ENCODE data around the gene FRMD4A.

FRMD4A gene

DNA sequence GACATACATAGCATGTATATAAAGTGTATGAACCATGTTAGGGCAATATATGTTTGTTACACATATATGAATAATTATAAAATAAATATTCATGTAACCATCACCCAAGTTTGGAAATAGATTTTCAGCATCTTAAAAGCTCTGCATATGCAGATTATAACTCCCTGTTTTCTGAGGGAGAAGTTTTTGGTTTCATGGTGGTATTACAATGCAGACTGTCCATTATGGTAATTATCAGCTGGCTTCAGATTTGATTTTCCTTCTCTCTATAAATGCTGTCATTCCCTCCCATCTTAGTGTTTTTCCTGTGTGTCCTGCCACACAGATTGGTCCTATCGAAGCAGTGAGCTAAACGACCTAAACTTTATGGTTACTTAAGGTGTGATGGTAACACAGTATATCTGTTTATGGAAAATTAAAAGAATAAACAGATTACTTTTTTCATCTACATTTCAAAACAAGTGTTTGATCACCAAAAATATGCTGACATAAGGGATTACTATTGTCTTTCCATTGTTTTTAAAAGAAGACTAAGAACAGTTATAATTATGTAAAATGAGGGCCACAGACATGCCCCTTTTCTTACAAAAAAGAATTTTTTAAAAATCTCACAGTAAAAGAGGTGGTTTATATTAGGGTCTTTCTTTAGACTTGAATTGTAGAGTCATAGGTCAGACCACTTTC, 726.2 kb downstream of the FRMD4A start:
- H3K27ac Mint-ChIP-seq, result no peak overlapping the region
- no peaks in the 10 kb centered on the region for H3K27me3 Mint-ChIP-seq (ENCODE audit: low read depth)
- TF ChIP-seq, protein P1, sequence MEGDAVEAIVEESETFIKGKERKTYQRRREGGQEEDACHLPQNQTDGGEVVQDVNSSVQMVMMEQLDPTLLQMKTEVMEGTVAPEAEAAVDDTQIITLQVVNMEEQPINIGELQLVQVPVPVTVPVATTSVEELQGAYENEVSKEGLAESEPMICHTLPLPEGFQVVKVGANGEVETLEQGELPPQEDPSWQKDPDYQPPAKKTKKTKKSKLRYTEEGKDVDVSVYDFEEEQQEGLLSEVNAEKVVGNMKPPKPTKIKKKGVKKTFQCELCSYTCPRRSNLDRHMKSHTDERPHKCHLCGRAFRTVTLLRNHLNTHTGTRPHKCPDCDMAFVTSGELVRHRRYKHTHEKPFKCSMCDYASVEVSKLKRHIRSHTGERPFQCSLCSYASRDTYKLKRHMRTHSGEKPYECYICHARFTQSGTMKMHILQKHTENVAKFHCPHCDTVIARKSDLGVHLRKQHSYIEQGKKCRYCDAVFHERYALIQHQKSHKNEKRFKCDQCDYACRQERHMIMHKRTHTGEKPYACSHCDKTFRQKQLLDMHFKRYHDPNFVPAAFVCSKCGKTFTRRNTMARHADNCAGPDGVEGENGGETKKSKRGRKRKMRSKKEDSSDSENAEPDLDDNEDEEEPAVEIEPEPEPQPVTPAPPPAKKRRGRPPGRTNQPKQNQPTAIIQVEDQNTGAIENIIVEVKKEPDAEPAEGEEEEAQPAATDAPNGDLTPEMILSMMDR (IDR thresholded peaks at IDR 0.05; ENCODE audit: unreplicated experiment in 3 of 3), result no peak
- H3K9me3 Mint-ChIP-seq, result no peaks in the 10 kb centered on the region
- H3K4me3 Mint-ChIP-seq, result no peak overlapping the region
- peaks cover 23% of the 10 kb centered on the region for H3K36me3 Mint-ChIP-seq (ENCODE audit: low read depth)
- peaks cover 14% of the 10 kb centered on the region for H3K4me1 Mint-ChIP-seq

DNA sequence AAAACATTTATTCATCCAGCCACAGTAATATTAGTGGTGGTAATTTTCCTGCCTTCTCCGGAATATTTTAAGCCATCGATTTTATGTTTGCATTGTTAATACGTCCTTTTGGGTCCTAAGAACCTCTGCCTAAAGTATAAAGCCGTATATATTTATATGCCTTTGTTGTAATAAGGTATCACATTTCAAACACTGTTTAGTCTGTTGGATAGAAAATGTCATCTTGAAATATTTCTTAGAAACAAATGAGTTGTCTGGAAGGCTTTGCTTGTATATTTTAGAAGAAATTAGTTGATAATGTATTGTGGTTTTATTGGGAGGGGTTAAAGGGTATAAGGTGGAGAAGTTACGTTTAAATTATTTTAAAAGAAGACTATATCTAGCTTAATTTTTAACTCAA, 732.8 kb downstream of the FRMD4A start:
- Mint-ChIP-seq H3K4me3 (no peak overlapping the region), H3K9me3 (no peaks in the 10 kb centered on the region), H3K27ac (no peak overlapping the region), H3K4me1 (no peaks in the 10 kb centered on the region), H3K27me3 (ENCODE audit: low read depth) (no peaks in the 10 kb centered on the region), H3K36me3 (ENCODE audit: low read depth) (peaks cover 15% of the 10 kb centered on the region)
- TF ChIP-seq, protein P1 (IDR thresholded peaks at IDR 0.05; ENCODE audit: unreplicated experiment in 3 of 3), result no peak

DNA sequence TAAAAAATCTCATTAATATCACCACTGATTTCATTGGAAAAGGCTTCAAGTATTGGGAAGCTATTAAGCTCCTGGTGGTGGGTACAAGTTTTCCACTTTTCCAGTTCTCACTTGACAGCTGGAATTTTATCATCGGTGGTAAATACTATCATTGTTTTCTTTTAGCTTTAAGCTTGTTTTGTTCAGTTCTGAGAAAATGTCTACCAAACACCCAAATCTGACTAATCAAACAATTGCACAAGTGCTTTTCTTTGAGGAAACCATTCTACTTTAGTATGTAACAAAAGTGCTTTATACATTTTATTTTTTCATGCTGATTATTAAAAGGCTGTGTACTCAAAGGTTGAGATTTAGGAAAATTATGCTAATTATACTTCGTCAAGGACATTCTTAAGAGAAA, 736.1 kb downstream of the FRMD4A start:
- no peaks in the 10 kb centered on the region for H3K4me1 Mint-ChIP-seq
- no peak overlapping the region for H3K27ac Mint-ChIP-seq
- H3K9me3 Mint-ChIP-seq, result no peaks in the 10 kb centered on the region
- no peak overlapping the region for H3K4me3 Mint-ChIP-seq
- TF ChIP-seq, protein P1 (IDR thresholded peaks at IDR 0.05; ENCODE audit: unreplicated experiment in 3 of 3), result no peak
- H3K36me3 Mint-ChIP-seq (ENCODE audit: low read depth), result peaks cover 5% of the 10 kb centered on the region
- H3K27me3 Mint-ChIP-seq (ENCODE audit: low read depth), result no peaks in the 10 kb centered on the region

Data from nephron (organoid).